Esophagus (tissue), 2 donors: ENCODE data around the gene NR2C2AP. TPM values are rescaled to one million over a fixed set of nuclear protein-coding genes. Genes with fewer than 3 reads are reported as not detected.

Experiments
- H3K27ac ChIP-seq, 2 donors: one replicate each; pipeline ENCODE4 v1.5.1; 2013; ENCODE audit warnings: low read depth in 2 of 2, mild to moderate bottlenecking in 2 of 2, inconsistent platforms in 1 of 2, low read length in 1 of 2, moderate library complexity in 1 of 2
- H3K27me3 ChIP-seq, 2 donors: one replicate each; pipeline ENCODE4 v1.6.1; 2013; ENCODE audit warnings: low read length in 2 of 2, control low read depth in 1 of 2, mild to moderate bottlenecking in 1 of 2; ENCODE audit not compliant: insufficient read depth in 2 of 2, control insufficient read depth in 1 of 2
- H3K36me3 ChIP-seq, 2 donors: one replicate each; pipeline ENCODE4 v1.6.1; 2013; ENCODE audit warnings: low read length in 1 of 2; ENCODE audit not compliant: control insufficient read depth in 2 of 2, insufficient read depth in 2 of 2
- H3K4me1 ChIP-seq, 2 donors: one replicate each; pipeline ENCODE4 v1.6.1; 2013; ENCODE audit warnings: low read length in 1 of 2; ENCODE audit not compliant: control insufficient read depth in 2 of 2, insufficient read depth in 2 of 2
- H3K4me3 ChIP-seq, 2 donors: one replicate each; pipeline ENCODE4 v1.5.1; 2013; ENCODE audit warnings: low read length in 2 of 2, mild to moderate bottlenecking in 2 of 2, low read depth in 1 of 2, moderate library complexity in 1 of 2
- H3K9me3 ChIP-seq, 2 donors: one replicate each; pipeline ENCODE4 v1.6.1; 2013; ENCODE audit warnings: mild to moderate bottlenecking in 2 of 2, low read depth in 1 of 2, low read length in 1 of 2, moderate library complexity in 1 of 2; ENCODE audit not compliant: control insufficient read depth in 2 of 2, insufficient read depth in 1 of 2
- WGBS, 2 donors: extraction: QIAGEN DNeasy Blood & Tissue Kit; methylation state at CpG; one replicate each; pipeline ENCODE4 v1.1.7; 2013; 5-methylcytosine and 5-hydroxymethylcytosine counted together
- polyA plus RNA-seq, 2 donors: library from polyadenylated mRNA; stranded (reverse); fragments of 200-250 nt; gene quantifications; one replicate each; pipeline ENCODE4 v1.2.3, GENCODE V29; 2013
- donor health status: healthy with polysubstance abuse.
- donor health status: Bipolar disorder and iron deficiency.

NR2C2AP gene
- polyA plus RNA-seq, 2 donors = 20.1 to 21.9 TPM

GRCh38 chr19:19217099-19217498 is 13.9 kb upstream of the NR2C2AP start:
- WGBS, 2 donors = 51 to 63% methylated on average over 4 of the region's 4 CpGs
- Histone ChIP-seq H3K4me1 (no peaks in the 10 kb centered on the region), H3K36me3 (no peaks in the 10 kb centered on the region), H3K27ac (no peak overlapping the region), H3K27me3 (peaks cover 0 to 15% of the 10 kb centered on the region in 2 donors), H3K9me3 (no peaks in the 10 kb centered on the region), H3K4me3 (no peak overlapping the region)

GRCh38 chr19:19215792-19216191 is 12.6 kb upstream of the NR2C2AP start:
- Histone ChIP-seq H3K36me3 (no peaks in the 10 kb centered on the region), H3K4me3 (no peak overlapping the region), H3K27me3 (peaks cover 0 to 20% of the 10 kb centered on the region in 2 donors), H3K4me1 (no peaks in the 10 kb centered on the region), H3K27ac (no peak overlapping the region), H3K9me3 (no peaks in the 10 kb centered on the region)
- WGBS, 2 donors = 75 to 76% methylated on average over 4 of the region's 4 CpGs

DNA sequence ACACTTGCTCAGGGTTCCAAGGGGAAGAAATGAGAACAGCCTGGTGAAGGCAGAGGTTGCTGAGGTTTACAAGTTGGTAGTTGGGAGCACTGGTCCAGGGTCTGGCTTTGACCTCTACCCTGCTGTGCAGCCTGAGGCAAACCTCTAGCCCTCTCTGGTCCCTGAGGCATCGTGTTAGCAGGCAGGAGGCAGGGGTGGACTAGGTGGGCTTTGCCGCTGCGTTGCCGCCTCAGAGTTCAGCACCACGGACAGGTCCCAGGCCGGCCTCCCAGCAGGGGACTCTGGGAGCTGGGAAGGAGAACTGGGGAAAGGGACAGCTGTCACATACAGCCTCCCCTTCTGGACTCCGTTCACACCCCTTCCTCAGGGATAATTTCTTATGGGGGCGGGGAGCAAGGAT is 11.7 kb upstream of the NR2C2AP start:
- WGBS, 2 donors = 6 to 8% methylated on average over 8 of the region's 8 CpGs
- Histone ChIP-seq H3K36me3 (no peaks in the 10 kb centered on the region), H3K4me1 (no peaks in the 10 kb centered on the region), H3K27me3 (peaks cover 0 to 20% of the 10 kb centered on the region in 2 donors), H3K4me3 (no peak overlapping the region), H3K9me3 (no peaks in the 10 kb centered on the region), H3K27ac (no peak overlapping the region)

- Histone ChIP-seq H3K4me1 (peaks cover 0 to 2% of the 10 kb centered on the region in 2 donors), H3K27ac (no peak overlapping the region), H3K9me3 (no peaks in the 10 kb centered on the region), H3K27me3 (peaks cover 0 to 20% of the 10 kb centered on the region in 2 donors), H3K4me3 (no peak overlapping the region), H3K36me3 (no peaks in the 10 kb centered on the region)
- 3 to 5% methylated on average over 5 of the region's 5 CpGs for WGBS, 2 donors
Measured at GRCh38 chr19:19214159-19214490, 10.9 kb upstream of the NR2C2AP start.

GRCh38 chr19:19213426-19214158 is 10.4 kb upstream of the NR2C2AP start:
- Histone ChIP-seq H3K9me3 (no peaks in the 10 kb centered on the region), H3K4me3 (no peak overlapping the region), H3K4me1 (peaks cover 0 to 2% of the 10 kb centered on the region in 2 donors), H3K27ac (no peak overlapping the region), H3K36me3 (no peaks in the 10 kb centered on the region), H3K27me3 (peaks cover 0 to 20% of the 10 kb centered on the region in 2 donors)
- 36 to 39% methylated on average over 21 of the region's 21 CpGs for WGBS, 2 donors

- Histone ChIP-seq H3K4me1 (peaks cover 0 to 2% of the 10 kb centered on the region in 2 donors), H3K36me3 (no peaks in the 10 kb centered on the region), H3K9me3 (peaks cover 0 to under 1% of the 10 kb centered on the region in 2 donors), H3K27ac (no peak overlapping the region), H3K27me3 (peaks cover 0 to 20% of the 10 kb centered on the region in 2 donors), H3K4me3 (no peak overlapping the region)
- 14% methylated on average over 7 of the region's 7 CpGs for WGBS, 2 donors
Measured at GRCh38 chr19:19212916-19213315, 9.7 kb upstream of the NR2C2AP start.

DNA sequence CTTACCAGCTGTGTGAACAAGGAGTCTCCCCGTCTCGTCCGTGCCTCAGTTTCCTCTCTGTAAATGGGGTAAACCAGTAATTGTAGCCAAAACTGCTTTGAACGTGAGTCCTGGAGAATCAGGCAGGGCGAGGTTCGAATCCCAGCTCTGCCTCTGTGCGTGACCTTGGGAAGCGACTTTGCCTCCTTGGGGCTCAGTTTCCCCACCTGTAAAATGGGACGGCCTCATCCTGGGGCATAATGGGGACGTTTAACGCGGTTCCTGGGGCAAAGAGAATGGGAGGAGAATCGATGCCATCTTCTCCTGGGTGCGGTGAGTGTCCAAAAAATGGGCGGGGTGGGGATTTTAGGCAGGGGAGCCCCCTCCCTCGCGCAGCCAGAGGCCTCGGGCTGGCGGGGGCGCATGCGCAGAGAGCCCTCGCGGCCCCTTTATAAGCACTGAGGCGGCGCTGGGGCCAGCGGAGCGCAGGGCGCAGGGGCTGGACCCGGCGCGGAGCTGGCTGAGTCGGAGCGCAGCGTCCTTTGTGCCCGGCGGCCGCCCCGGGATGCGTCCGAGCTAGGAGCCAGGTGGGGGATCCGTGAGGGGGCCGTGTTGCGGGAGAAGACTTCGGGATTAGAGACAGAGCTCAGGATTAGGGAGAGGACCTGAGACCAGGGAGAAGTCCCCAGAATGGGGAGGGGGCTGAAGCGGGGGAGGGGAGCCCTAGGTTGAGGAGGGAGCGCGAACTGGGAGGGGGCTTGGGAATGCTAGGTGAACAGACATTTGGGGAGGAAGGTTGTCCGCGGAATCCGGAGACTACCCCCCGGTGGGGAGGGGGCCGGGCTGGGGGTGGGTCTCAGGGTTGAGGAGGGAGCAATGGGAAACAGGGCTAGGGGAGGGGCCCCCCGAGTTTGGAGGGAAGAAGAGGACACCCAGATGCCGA is 8.5 kb upstream of the NR2C2AP start, which contains the start of gene NCAN:
NCAN (plus strand) TSS at position 460 of the 922 bp plus-strand sequence. CDS start 4,996 bp downstream, outside the sequence.
- peaks cover 0 to 2% of the 10 kb centered on the region in 2 donors for H3K4me1 ChIP-seq
- H3K27ac ChIP-seq = no peak within 1 kb of the TSS
- H3K27me3 ChIP-seq = peaks cover 0 to 20% of the 10 kb centered on the region in 2 donors
- peaks cover 0 to 9% of the 10 kb centered on the region in 2 donors for H3K9me3 ChIP-seq
- H3K36me3 ChIP-seq = no peaks in the 10 kb centered on the region
- no peak within 1 kb of the TSS for H3K4me3 ChIP-seq
- 9 to 11% methylated on average over 54 of the region's 54 CpGs for WGBS, 2 donors

DNA sequence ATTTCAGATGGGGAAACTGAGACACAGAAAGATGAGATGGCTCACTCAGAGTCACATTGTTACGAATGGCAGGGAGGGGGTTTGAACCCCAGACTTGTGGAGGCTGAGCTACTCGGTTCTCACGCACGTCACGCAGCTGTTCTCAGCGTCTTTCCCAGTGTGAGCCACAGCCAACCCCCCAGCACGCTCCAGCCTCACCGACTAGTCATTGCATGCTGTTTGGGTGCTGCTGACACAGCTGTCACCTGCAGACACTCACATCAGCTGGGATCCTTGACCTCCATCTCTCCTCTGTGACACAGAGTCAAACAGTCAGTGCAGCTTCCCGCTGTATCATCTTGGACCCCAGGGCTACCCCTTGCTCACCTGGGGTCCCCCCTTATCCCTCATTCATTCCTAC is 6.2 kb upstream of the NR2C2AP start:
- no peaks in the 10 kb centered on the region for H3K36me3 ChIP-seq
- no peak overlapping the region for H3K27ac ChIP-seq
- peaks cover 0 to 2% of the 10 kb centered on the region in 2 donors for H3K4me1 ChIP-seq
- H3K4me3 ChIP-seq = no peak overlapping the region
- WGBS, 2 donors = 53 to 59% methylated on average over 9 of the region's 9 CpGs
- peaks cover 0 to 9% of the 10 kb centered on the region in 2 donors for H3K9me3 ChIP-seq
- peaks cover 0 to 17% of the 10 kb centered on the region in 2 donors for H3K27me3 ChIP-seq

GRCh38 chr19:19207637-19208572 is 4.7 kb upstream of the NR2C2AP start:
- Histone ChIP-seq H3K36me3 (no peaks in the 10 kb centered on the region), H3K4me1 (peaks cover 0 to 2% of the 10 kb centered on the region in 2 donors), H3K9me3 (peaks cover 0 to 9% of the 10 kb centered on the region in 2 donors), H3K27me3 (peaks cover 0 to 13% of the 10 kb centered on the region in 2 donors), H3K27ac (peak overlapping the region in 1 of 2 donors; percentile 72), H3K4me3 (no peak overlapping the region)
- WGBS, 2 donors = 50 to 71% methylated on average over 8 of the region's 8 CpGs
